Amniotic epithelial cell (primary cell): ENCODE data around the gene RIT2.
"Not testable (repeated sequence)": the region's sequence is repeated elsewhere in the genome, so short reads cannot be mapped to it uniquely, and the experiment has no call there.

ENCODE experiments used
- DNase-seq: peaks from one replicate; pipeline ENCODE4 v3.0.0-alpha.2; 2010; ENCODE audit warnings: low read depth

The RIT2 gene

GRCh38 chr18:42830936-42831335 is 284.5 kb downstream of the RIT2 start:
- DNase-seq: no peak

- no peak for DNase-seq
Observed at GRCh38 chr18:42828881-42829280, 286.6 kb downstream of the RIT2 start.

- no peak for DNase-seq
Observed at GRCh38 chr18:42824178-42824577, 291.3 kb downstream of the RIT2 start.

GRCh38 chr18:42822711-42823110 is 292.8 kb downstream of the RIT2 start:
- no peak for DNase-seq

GRCh38 chr18:42821492-42821891 is 294.0 kb downstream of the RIT2 start:
- no peak for DNase-seq

GRCh38 chr18:42814618-42815017 is 300.9 kb downstream of the RIT2 start:
- DNase-seq: no peak

GRCh38 chr18:42814184-42814583 is 301.3 kb downstream of the RIT2 start:
- no peak for DNase-seq

- no peak for DNase-seq
Observed at GRCh38 chr18:42813570-42813969, 301.9 kb downstream of the RIT2 start.

GRCh38 chr18:42807887-42808286 is 307.6 kb downstream of the RIT2 start:
- no peak for DNase-seq

- DNase-seq: peak; percentile 20
Observed at GRCh38 chr18:42801706-42802105, 313.8 kb downstream of the RIT2 start.

- no peak for DNase-seq
Observed at GRCh38 chr18:42798606-42799170, 316.8 kb downstream of the RIT2 start.

GRCh38 chr18:42795213-42795789 is 320.2 kb downstream of the RIT2 start:
- DNase-seq: not testable (repeated sequence)

GRCh38 chr18:42792731-42793130 is 322.8 kb downstream of the RIT2 start:
- DNase-seq: no peak

- no peak for DNase-seq
Observed at GRCh38 chr18:42784632-42785031, 330.9 kb downstream of the RIT2 start.

- no peak for DNase-seq
Observed at GRCh38 chr18:42782929-42783328, 332.6 kb downstream of the RIT2 start.

GRCh38 chr18:42781298-42781815 is 334.1 kb downstream of the RIT2 start:
- DNase-seq: no peak

GRCh38 chr18:42780171-42780570 is 335.3 kb downstream of the RIT2 start:
- no peak for DNase-seq

GRCh38 chr18:42778445-42779042 is 336.9 kb downstream of the RIT2 start:
- DNase-seq: no peak

GRCh38 chr18:42778024-42778423 is 337.5 kb downstream of the RIT2 start:
- no peak for DNase-seq

GRCh38 chr18:42773870-42774269 is 341.6 kb downstream of the RIT2 start:
- DNase-seq: no peak

- DNase-seq: no peak
Observed at GRCh38 chr18:42771936-42772335, 343.5 kb downstream of the RIT2 start.

GRCh38 chr18:42765302-42765701 is 350.2 kb downstream of the RIT2 start:
- DNase-seq: no peak

GRCh38 chr18:42760290-42760689 is 355.2 kb downstream of the RIT2 start:
- no peak for DNase-seq

GRCh38 chr18:42758852-42759251 is 356.6 kb downstream of the RIT2 start:
- DNase-seq: no peak
